ENCODE data around the gene DOCK2.

Gene DOCK2

GRCh38 chr5:170028124-170028523 is 391.0 kb downstream of the DOCK2 start:
- no peak for TF ChIP-seq SIN3A (IDR thresholded peaks at IDR 0.05; ENCODE audit: borderline replicate concordance, insufficient read depth, low read length)

DNA sequence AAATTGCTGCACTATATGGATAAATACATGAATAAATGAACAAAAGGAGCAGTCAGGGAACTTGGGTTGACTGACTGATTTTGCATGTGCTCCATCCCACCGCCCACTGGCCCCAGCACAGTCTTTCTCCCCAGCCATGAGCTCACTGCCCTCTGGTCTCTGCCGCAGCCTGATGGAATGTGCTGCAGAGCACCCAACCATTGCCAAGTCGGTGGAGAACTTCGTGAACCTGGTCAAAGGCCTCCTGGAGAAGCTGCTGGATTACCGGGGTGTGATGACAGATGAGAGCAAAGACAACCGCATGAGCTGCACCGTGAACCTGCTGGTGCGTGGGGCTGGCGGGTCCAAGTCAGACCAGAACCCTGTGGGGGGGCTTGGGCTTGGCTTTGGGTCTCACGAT is 397.2 kb downstream of the DOCK2 start:
- TF ChIP-seq, protein P1, sequence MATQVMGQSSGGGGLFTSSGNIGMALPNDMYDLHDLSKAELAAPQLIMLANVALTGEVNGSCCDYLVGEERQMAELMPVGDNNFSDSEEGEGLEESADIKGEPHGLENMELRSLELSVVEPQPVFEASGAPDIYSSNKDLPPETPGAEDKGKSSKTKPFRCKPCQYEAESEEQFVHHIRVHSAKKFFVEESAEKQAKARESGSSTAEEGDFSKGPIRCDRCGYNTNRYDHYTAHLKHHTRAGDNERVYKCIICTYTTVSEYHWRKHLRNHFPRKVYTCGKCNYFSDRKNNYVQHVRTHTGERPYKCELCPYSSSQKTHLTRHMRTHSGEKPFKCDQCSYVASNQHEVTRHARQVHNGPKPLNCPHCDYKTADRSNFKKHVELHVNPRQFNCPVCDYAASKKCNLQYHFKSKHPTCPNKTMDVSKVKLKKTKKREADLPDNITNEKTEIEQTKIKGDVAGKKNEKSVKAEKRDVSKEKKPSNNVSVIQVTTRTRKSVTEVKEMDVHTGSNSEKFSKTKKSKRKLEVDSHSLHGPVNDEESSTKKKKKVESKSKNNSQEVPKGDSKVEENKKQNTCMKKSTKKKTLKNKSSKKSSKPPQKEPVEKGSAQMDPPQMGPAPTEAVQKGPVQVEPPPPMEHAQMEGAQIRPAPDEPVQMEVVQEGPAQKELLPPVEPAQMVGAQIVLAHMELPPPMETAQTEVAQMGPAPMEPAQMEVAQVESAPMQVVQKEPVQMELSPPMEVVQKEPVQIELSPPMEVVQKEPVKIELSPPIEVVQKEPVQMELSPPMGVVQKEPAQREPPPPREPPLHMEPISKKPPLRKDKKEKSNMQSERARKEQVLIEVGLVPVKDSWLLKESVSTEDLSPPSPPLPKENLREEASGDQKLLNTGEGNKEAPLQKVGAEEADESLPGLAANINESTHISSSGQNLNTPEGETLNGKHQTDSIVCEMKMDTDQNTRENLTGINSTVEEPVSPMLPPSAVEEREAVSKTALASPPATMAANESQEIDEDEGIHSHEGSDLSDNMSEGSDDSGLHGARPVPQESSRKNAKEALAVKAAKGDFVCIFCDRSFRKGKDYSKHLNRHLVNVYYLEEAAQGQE (IDR thresholded peaks at IDR 0.05; ENCODE audit: insufficient read depth in 1 of 2, low read depth in 2 of 2, low read length in 2 of 2): no peak
- no peak for TF ChIP-seq TAF1 (IDR thresholded peaks at IDR 0.05; ENCODE audit: borderline replicate concordance, insufficient read depth, low read length)
- TF ChIP-seq SIN3A (IDR thresholded peaks at IDR 0.05; ENCODE audit: borderline replicate concordance, insufficient read depth, low read length): no peak
- TF ChIP-seq POLR2AphosphoS5 (IDR thresholded peaks at IDR 0.05; ENCODE audit: low read depth, low read length): no peak
- no peak for TF ChIP-seq FOXP2 (optimal IDR thresholded peaks at IDR 0.05; ENCODE audit: borderline replicate concordance, extremely low read depth, extremely low read length, insufficient read depth)

- TF ChIP-seq POLR2AphosphoS5 (IDR thresholded peaks at IDR 0.05; ENCODE audit: low read depth, low read length) (no peak), FOXP2 (optimal IDR thresholded peaks at IDR 0.05; ENCODE audit: borderline replicate concordance, extremely low read depth, extremely low read length, insufficient read depth) (no peak), SIN3A (IDR thresholded peaks at IDR 0.05; ENCODE audit: borderline replicate concordance, insufficient read depth, low read length) (no peak), TAF1 (IDR thresholded peaks at IDR 0.05; ENCODE audit: borderline replicate concordance, insufficient read depth, low read length) (no peak)
- TF ChIP-seq, protein P1 (IDR thresholded peaks at IDR 0.05; ENCODE audit: insufficient read depth in 1 of 2, low read depth in 2 of 2, low read length in 2 of 2): no peak
Measured at GRCh38 chr5:170038241-170038640, 401.2 kb downstream of the DOCK2 start.

- TF ChIP-seq TAF1 (IDR thresholded peaks at IDR 0.05; ENCODE audit: borderline replicate concordance, insufficient read depth, low read length) (no peak), FOXP2 (optimal IDR thresholded peaks at IDR 0.05; ENCODE audit: borderline replicate concordance, extremely low read depth, extremely low read length, insufficient read depth) (no peak), POLR2AphosphoS5 (IDR thresholded peaks at IDR 0.05; ENCODE audit: low read depth, low read length) (no peak), SIN3A (IDR thresholded peaks at IDR 0.05; ENCODE audit: borderline replicate concordance, insufficient read depth, low read length) (no peak)
- TF ChIP-seq, protein P1 (IDR thresholded peaks at IDR 0.05; ENCODE audit: insufficient read depth in 1 of 2, low read depth in 2 of 2, low read length in 2 of 2): no peak
Measured at GRCh38 chr5:170039830-170040229, 402.8 kb downstream of the DOCK2 start.

- TF ChIP-seq POLR2AphosphoS5 (IDR thresholded peaks at IDR 0.05; ENCODE audit: low read depth, low read length) (no peak), FOXP2 (optimal IDR thresholded peaks at IDR 0.05; ENCODE audit: borderline replicate concordance, extremely low read depth, extremely low read length, insufficient read depth) (no peak), SIN3A (IDR thresholded peaks at IDR 0.05; ENCODE audit: borderline replicate concordance, insufficient read depth, low read length) (no peak), TAF1 (IDR thresholded peaks at IDR 0.05; ENCODE audit: borderline replicate concordance, insufficient read depth, low read length) (no peak)
- TF ChIP-seq, protein P1 (IDR thresholded peaks at IDR 0.05; ENCODE audit: insufficient read depth in 1 of 2, low read depth in 2 of 2, low read length in 2 of 2): no peak
Measured at GRCh38 chr5:170046241-170046640, 409.2 kb downstream of the DOCK2 start.
